ENCODE results near the gene TBC1D2. TPM values are rescaled to one million over a fixed set of nuclear protein-coding genes. Genes with fewer than 3 reads are reported as not detected.

Gene TBC1D2
- total and polyA plus RNA-seq, 2 donors = 2.5 to 21.2 TPM

GRCh38 chr9:98168941-98169488, 86.4 kb downstream of the TBC1D2 start:
- no peak overlapping the region for H3K27ac ChIP-seq (ENCODE audit: low read depth in 1 of 2, low read length in 1 of 2)
- no peaks in the 10 kb centered on the region for H3K36me3 ChIP-seq (ENCODE audit: control insufficient read depth in 2 of 2, insufficient read depth in 2 of 2, low read length in 1 of 2)
- H3K4me1 ChIP-seq (ENCODE audit: control insufficient read depth in 2 of 2, insufficient read depth in 2 of 2, low read length in 2 of 2) = peaks cover 3 to 32% of the 10 kb centered on the region in 2 donors
- H3K27me3 ChIP-seq (ENCODE audit: control insufficient read depth in 2 of 2, insufficient read depth in 1 of 2, low read length in 1 of 2) = no peaks in the 10 kb centered on the region
- 89% methylated on average over 15 of the region's 15 CpGs for WGBS
- DNase-seq (ENCODE audit: low read depth in 6 of 9, low spot score in 9 of 9) = no peak
- H3K9me3 ChIP-seq (ENCODE audit: control insufficient read depth in 2 of 2, insufficient read depth in 1 of 2, low read length in 1 of 2) = no peaks in the 10 kb centered on the region
- no peak overlapping the region for H3K4me3 ChIP-seq (ENCODE audit: low read length in 2 of 2)

DNA sequence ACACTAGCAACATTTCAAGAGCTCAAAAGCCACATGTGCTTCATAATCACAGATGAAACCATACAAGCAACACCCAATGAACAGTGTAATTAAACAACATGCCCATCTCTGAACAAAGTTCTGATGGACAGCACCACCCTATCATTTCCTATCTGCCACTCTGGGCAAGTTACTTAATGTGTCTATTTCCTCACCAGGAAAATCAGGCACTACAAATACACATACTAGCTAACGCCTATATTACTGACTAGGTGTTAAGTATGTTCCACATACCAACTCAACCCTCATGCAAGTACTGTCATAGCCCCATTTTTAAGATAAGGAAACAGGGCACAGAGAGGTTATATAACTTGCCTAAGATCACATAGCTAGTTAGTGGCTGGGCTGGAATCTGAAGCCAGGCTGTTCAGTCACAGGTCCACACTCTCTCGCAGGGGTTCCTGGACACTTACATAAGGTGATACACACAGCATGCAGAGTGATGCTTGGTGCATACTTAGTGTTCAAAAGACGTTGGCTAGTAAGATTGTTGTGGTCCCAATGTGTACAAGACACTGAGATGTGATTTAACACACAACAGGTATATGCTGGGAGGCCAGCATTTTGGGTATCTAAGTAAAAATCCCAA, 87.2 kb downstream of the TBC1D2 start:
- no peak for DNase-seq (ENCODE audit: low read depth in 6 of 9, low spot score in 9 of 9)
- H3K9me3 ChIP-seq (ENCODE audit: control insufficient read depth in 2 of 2, insufficient read depth in 1 of 2, low read length in 1 of 2) = no peaks in the 10 kb centered on the region
- H3K4me3 ChIP-seq (ENCODE audit: low read length in 2 of 2) = no peak overlapping the region
- H3K27ac ChIP-seq (ENCODE audit: low read depth in 1 of 2, low read length in 1 of 2) = no peak overlapping the region
- no peaks in the 10 kb centered on the region for H3K36me3 ChIP-seq (ENCODE audit: control insufficient read depth in 2 of 2, insufficient read depth in 2 of 2, low read length in 1 of 2)
- peaks cover 7 to 39% of the 10 kb centered on the region in 2 donors for H3K4me1 ChIP-seq (ENCODE audit: control insufficient read depth in 2 of 2, insufficient read depth in 2 of 2, low read length in 2 of 2)
- H3K27me3 ChIP-seq (ENCODE audit: control insufficient read depth in 2 of 2, insufficient read depth in 1 of 2, low read length in 1 of 2) = no peaks in the 10 kb centered on the region
- 94% methylated on average over 3 of the region's 3 CpGs for WGBS

DNA sequence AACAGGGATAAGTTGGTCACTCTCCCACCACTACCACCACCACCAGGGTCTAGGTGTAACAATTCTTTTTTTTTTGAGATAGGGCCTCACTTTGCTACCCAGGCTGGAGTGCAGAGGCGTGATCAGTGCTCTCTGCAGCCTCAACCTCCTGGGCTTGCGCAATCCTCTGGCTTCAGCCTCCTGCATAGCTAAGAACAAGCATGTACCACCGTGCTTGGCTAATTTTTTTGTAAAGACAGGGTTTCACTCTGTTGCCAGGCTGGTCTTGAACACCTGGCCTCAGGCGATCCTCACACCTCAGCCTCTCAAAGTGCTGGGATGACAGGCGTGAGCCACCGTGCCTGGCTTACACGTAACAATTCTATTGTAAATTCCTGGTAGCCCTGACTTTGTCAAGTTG, 90.5 kb downstream of the TBC1D2 start:
- 97% methylated on average over 7 of the region's 7 CpGs for WGBS
- peaks cover 7 to 26% of the 10 kb centered on the region in 2 donors for H3K4me1 ChIP-seq (ENCODE audit: control insufficient read depth in 2 of 2, insufficient read depth in 2 of 2, low read length in 2 of 2)
- H3K4me3 ChIP-seq (ENCODE audit: low read length in 2 of 2) = no peak overlapping the region
- H3K27ac ChIP-seq (ENCODE audit: low read depth in 1 of 2, low read length in 1 of 2) = no peak overlapping the region
- H3K9me3 ChIP-seq (ENCODE audit: control insufficient read depth in 2 of 2, insufficient read depth in 1 of 2, low read length in 1 of 2) = no peaks in the 10 kb centered on the region
- no peaks in the 10 kb centered on the region for H3K36me3 ChIP-seq (ENCODE audit: control insufficient read depth in 2 of 2, insufficient read depth in 2 of 2, low read length in 1 of 2)
- H3K27me3 ChIP-seq (ENCODE audit: control insufficient read depth in 2 of 2, insufficient read depth in 1 of 2, low read length in 1 of 2) = no peaks in the 10 kb centered on the region
- DNase-seq (ENCODE audit: low read depth in 6 of 9, low spot score in 9 of 9) = no peak

GRCh38 chr9:98162613-98163012, 92.8 kb downstream of the TBC1D2 start:
- H3K27me3 ChIP-seq (ENCODE audit: control insufficient read depth in 2 of 2, insufficient read depth in 1 of 2, low read length in 1 of 2) = no peaks in the 10 kb centered on the region
- no peaks in the 10 kb centered on the region for H3K9me3 ChIP-seq (ENCODE audit: control insufficient read depth in 2 of 2, insufficient read depth in 1 of 2, low read length in 1 of 2)
- H3K27ac ChIP-seq (ENCODE audit: low read depth in 1 of 2, low read length in 1 of 2) = peak overlapping the region in 1 of 2 donors; percentile 56
- peaks cover 2% of the 10 kb centered on the region in 2 donors for H3K36me3 ChIP-seq (ENCODE audit: control insufficient read depth in 2 of 2, insufficient read depth in 2 of 2, low read length in 1 of 2)
- H3K4me1 ChIP-seq (ENCODE audit: control insufficient read depth in 2 of 2, insufficient read depth in 2 of 2, low read length in 2 of 2) = peaks cover 7 to 15% of the 10 kb centered on the region in 2 donors
- no peak overlapping the region for H3K4me3 ChIP-seq (ENCODE audit: low read length in 2 of 2)
- DNase-seq (ENCODE audit: low read depth in 6 of 9, low spot score in 9 of 9) = no peak
- WGBS = 96% methylated on average over 12 of the region's 12 CpGs

DNA sequence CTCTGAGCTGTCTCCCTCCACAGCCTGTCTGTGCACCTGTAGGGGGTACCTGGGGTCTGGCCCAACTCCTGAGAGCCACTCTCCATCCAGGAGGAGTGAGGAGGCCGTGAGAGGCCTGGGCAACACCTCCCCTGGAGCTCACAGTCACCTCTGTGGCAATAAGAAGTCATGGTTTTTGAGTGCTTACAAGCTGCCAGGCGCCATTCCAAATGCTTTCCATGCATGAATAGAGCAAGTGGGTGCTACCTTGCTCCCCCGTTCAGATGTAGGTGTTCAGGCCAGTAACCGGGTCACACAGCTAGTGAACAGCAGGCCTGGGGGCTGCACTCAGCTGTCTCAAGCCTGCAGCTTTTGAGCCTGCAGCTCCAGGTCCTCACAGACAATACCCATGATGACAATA, 93.6 kb downstream of the TBC1D2 start:
- Histone ChIP-seq H3K36me3 (ENCODE audit: control insufficient read depth in 2 of 2, insufficient read depth in 2 of 2, low read length in 1 of 2) (peaks cover 5 to 7% of the 10 kb centered on the region in 2 donors), H3K27ac (ENCODE audit: low read depth in 1 of 2, low read length in 1 of 2) (no peak overlapping the region), H3K4me1 (ENCODE audit: control insufficient read depth in 2 of 2, insufficient read depth in 2 of 2, low read length in 2 of 2) (peaks cover 7 to 15% of the 10 kb centered on the region in 2 donors), H3K9me3 (ENCODE audit: control insufficient read depth in 2 of 2, insufficient read depth in 1 of 2, low read length in 1 of 2) (no peaks in the 10 kb centered on the region), H3K4me3 (ENCODE audit: low read length in 2 of 2) (no peak overlapping the region), H3K27me3 (ENCODE audit: control insufficient read depth in 2 of 2, insufficient read depth in 1 of 2, low read length in 1 of 2) (no peaks in the 10 kb centered on the region)
- DNase-seq (ENCODE audit: low read depth in 6 of 9, low spot score in 9 of 9) = no peak
- WGBS = 95% methylated on average over 4 of the region's 4 CpGs

DNA sequence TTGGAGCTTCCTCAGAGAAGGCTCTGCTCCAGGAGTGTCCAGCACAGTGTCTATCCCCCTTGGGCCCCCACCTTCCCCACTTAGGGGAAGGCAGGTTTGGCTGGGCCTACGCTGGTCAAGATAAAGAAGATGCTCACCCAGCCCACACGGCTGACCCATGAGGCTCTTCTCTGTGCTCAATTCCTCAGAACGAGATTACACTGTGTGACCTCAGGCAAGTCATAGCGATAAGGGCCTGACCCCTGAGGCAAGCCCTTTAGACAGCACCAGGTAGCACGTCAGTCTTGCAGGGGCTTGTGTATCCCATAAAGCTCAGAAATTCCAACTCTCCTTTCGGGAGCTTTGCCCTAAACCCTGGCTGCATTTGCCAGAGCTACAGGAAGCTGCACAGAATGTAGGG, 95.7 kb downstream of the TBC1D2 start:
- DNase-seq (ENCODE audit: low read depth in 6 of 9, low spot score in 9 of 9) = no peak
- Histone ChIP-seq H3K9me3 (ENCODE audit: control insufficient read depth in 2 of 2, insufficient read depth in 1 of 2, low read length in 1 of 2) (no peaks in the 10 kb centered on the region), H3K27ac (ENCODE audit: low read depth in 1 of 2, low read length in 1 of 2) (no peak overlapping the region), H3K4me1 (ENCODE audit: control insufficient read depth in 2 of 2, insufficient read depth in 2 of 2, low read length in 2 of 2) (peaks cover 7 to 15% of the 10 kb centered on the region in 2 donors), H3K4me3 (ENCODE audit: low read length in 2 of 2) (no peak overlapping the region), H3K36me3 (ENCODE audit: control insufficient read depth in 2 of 2, insufficient read depth in 2 of 2, low read length in 1 of 2) (peaks cover 8 to 11% of the 10 kb centered on the region in 2 donors), H3K27me3 (ENCODE audit: control insufficient read depth in 2 of 2, insufficient read depth in 1 of 2, low read length in 1 of 2) (no peaks in the 10 kb centered on the region)
- WGBS = 97% methylated on average over 6 of the region's 6 CpGs

- no peak for DNase-seq (ENCODE audit: low read depth in 6 of 9, low spot score in 9 of 9)
- no peaks in the 10 kb centered on the region for H3K9me3 ChIP-seq (ENCODE audit: control insufficient read depth in 2 of 2, insufficient read depth in 1 of 2, low read length in 1 of 2)
- H3K27me3 ChIP-seq (ENCODE audit: control insufficient read depth in 2 of 2, insufficient read depth in 1 of 2, low read length in 1 of 2) = no peaks in the 10 kb centered on the region
- peaks cover 8 to 11% of the 10 kb centered on the region in 2 donors for H3K36me3 ChIP-seq (ENCODE audit: control insufficient read depth in 2 of 2, insufficient read depth in 2 of 2, low read length in 1 of 2)
- H3K4me3 ChIP-seq (ENCODE audit: low read length in 2 of 2) = no peak overlapping the region
- peaks cover 7 to 10% of the 10 kb centered on the region in 2 donors for H3K4me1 ChIP-seq (ENCODE audit: control insufficient read depth in 2 of 2, insufficient read depth in 2 of 2, low read length in 2 of 2)
- WGBS = 98% methylated on average over 5 of the region's 5 CpGs
- no peak overlapping the region for H3K27ac ChIP-seq (ENCODE audit: low read depth in 1 of 2, low read length in 1 of 2)
Observed at GRCh38 chr9:98159301-98159700, 96.1 kb downstream of the TBC1D2 start.

GRCh38 chr9:98158071-98158831, 97.2 kb downstream of the TBC1D2 start:
- WGBS = 89% methylated on average over 4 of the region's 4 CpGs
- no peaks in the 10 kb centered on the region for H3K27me3 ChIP-seq (ENCODE audit: control insufficient read depth in 2 of 2, insufficient read depth in 1 of 2, low read length in 1 of 2)
- no peak overlapping the region for H3K27ac ChIP-seq (ENCODE audit: low read depth in 1 of 2, low read length in 1 of 2)
- no peak for DNase-seq (ENCODE audit: low read depth in 6 of 9, low spot score in 9 of 9)
- no peaks in the 10 kb centered on the region for H3K4me1 ChIP-seq (ENCODE audit: control insufficient read depth in 2 of 2, insufficient read depth in 2 of 2, low read length in 2 of 2)
- no peak overlapping the region for H3K4me3 ChIP-seq (ENCODE audit: low read length in 2 of 2)
- H3K9me3 ChIP-seq (ENCODE audit: control insufficient read depth in 2 of 2, insufficient read depth in 1 of 2, low read length in 1 of 2) = no peaks in the 10 kb centered on the region
- peaks cover 8 to 11% of the 10 kb centered on the region in 2 donors for H3K36me3 ChIP-seq (ENCODE audit: control insufficient read depth in 2 of 2, insufficient read depth in 2 of 2, low read length in 1 of 2)

DNA sequence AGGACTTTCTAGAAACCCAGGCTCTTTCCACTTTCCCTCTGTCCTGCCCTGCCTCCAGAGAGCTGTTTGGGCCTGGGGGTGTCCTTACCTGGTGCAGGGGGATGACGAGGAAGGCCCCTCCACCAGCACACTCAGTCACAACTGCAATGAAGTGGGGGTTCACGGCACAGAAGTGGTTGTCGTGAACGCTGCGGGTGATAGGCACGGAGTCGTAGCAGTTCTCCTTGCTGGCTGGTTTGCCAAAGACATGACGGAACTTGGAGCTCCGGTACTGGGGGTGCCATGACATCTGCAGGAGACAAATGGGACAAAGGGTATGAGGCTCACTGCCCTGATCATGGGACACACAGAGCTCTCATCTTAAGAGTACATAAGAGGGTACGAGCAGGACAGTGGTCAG, 98.1 kb downstream of the TBC1D2 start:
- WGBS = 98% methylated on average over 10 of the region's 10 CpGs
- no peak for DNase-seq (ENCODE audit: low read depth in 6 of 9, low spot score in 9 of 9)
- Histone ChIP-seq H3K9me3 (ENCODE audit: control insufficient read depth in 2 of 2, insufficient read depth in 1 of 2, low read length in 1 of 2) (no peaks in the 10 kb centered on the region), H3K27ac (ENCODE audit: low read depth in 1 of 2, low read length in 1 of 2) (no peak overlapping the region), H3K4me3 (ENCODE audit: low read length in 2 of 2) (no peak overlapping the region), H3K4me1 (ENCODE audit: control insufficient read depth in 2 of 2, insufficient read depth in 2 of 2, low read length in 2 of 2) (no peaks in the 10 kb centered on the region), H3K36me3 (ENCODE audit: control insufficient read depth in 2 of 2, insufficient read depth in 2 of 2, low read length in 1 of 2) (peaks cover 8 to 11% of the 10 kb centered on the region in 2 donors), H3K27me3 (ENCODE audit: control insufficient read depth in 2 of 2, insufficient read depth in 1 of 2, low read length in 1 of 2) (no peaks in the 10 kb centered on the region)
